NCI-H2081 treated with DMSO at 0.1 percent for 48 hours (cell line): ENCODE data around the gene ADGRG3.
A peak's percentile ranks its signal among the peaks of the same experiment; 100 is the strongest.
"Not testable (repeated sequence)": the region's sequence is repeated elsewhere in the genome, so short reads cannot be mapped to it uniquely, and the experiment has no call there.

Experiments used
- DNase-seq: peaks from one replicate; lab custom pipeline; 2025; lab: John Stamatoyannopoulos, UW

The ADGRG3 gene

DNA sequence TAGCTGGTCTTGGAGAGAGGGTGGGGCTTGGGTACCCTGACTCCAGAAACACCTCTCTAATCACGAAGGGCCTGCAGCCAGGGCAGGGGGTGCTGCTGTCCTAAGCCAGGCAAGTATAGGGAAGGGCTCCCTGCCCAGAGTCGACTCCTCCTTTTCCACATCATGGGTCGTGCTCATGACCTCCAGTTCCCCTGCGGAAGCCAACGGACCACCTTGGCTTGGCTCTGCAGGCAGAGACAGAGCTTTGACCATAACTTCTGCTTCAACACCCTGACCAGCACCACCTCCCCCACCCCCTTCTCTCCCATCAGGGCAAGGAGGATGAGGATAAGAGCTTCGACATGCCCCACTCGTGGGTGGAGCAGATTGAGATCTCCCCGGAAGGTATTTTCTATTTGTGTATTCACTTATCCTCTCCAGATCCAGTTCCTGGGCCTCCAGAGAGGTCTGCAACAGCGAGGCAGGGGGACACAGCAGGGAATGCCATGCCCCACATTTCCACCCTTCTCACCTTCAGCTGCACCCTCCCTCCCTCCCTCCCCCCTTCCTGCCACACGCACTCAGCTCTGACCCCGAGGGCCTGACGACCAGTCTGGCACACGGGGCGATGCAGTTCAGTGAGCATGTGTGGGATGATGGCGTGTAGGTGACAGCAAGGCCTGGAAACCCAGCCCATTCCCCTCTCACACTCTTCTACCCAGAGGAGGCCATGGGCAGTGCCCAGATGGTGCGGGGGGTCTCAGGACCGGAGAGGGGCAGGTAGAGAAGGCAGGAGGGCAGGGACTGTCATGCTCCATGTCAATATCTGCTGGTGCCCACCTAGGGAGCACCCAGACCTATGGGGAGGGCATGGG, 53.5 kb downstream of the ADGRG3 start:
- DNase-seq, result no peak

DNA sequence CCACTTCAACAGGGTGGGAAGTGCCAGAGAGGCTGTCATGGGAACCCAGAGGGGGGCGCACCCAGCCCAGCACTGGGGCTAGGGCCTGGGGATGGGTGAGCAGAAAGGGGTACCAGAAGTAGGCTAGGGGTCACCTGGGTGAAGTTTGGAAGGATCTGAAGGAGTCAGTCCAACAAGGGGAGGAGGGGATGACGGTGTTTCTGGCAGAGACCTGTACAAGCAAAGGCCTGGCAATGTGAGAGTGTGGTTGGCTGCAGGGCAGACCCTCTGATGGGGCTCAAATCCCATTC, 54.0 kb downstream of the ADGRG3 start:
- no peak for DNase-seq

- DNase-seq, result no peak
These were observed 54.5 kb downstream of the ADGRG3 start for GRCh38 chr16:57722651-57723050.

DNA sequence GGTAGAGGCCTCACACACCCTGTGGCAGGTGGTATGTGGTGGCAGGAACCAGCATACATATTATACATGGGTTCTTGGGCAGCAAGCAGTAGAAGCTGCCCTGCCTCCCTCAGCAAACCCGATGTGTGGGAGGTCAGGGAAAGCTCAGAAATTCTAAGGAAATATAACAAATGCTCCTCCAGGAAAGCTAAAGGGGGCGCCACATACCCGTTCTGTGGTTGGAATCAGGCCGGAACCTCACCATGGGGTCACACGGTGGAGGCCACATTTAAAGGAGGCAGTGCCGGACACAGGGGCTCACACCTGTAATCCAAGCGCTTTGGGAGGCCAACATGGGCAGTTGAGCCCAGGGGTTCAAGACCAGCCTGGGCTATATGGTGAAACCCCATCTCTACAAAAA, 55.1 kb downstream of the ADGRG3 start:
- no peak for DNase-seq

DNA sequence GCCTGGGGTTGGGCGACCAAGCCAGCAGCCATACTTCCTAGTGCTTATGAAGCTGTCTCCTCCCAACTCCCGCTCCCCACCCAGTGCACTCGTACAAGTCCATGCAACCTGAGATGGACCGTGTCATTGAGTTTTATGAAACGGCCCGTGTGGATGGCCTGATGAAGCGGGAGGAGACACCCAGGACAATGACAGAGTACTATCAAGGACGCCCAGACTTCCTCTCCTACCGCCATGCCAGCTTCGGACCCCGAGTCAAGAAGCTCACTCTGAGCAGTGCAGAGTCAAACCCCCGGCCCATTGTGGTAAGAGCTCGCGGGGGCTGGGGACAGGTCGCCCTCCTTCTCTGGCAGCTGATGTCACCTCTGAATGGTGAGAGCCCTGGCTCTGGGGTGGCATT, 56.4 kb downstream of the ADGRG3 start:
- DNase-seq, result no peak

DNA sequence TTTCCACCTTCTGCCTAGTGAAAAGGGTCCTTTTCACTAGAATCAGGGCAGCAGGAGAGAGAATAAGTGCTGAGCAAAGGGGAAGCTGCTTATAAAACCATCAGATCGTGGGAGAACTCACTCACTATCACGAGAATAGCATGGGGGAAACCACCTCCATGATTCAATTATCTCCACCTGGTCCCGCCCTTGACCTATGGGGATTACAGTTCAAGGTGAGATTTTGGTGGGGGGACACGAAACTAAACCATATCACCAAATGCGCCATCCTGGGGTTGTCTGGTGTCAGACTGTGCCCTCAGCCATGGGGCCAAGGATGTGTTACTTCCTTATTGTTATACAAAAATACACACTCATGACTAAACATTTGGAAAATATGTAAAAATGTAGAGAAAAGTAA, 57.0 kb downstream of the ADGRG3 start:
- no peak for DNase-seq

DNA sequence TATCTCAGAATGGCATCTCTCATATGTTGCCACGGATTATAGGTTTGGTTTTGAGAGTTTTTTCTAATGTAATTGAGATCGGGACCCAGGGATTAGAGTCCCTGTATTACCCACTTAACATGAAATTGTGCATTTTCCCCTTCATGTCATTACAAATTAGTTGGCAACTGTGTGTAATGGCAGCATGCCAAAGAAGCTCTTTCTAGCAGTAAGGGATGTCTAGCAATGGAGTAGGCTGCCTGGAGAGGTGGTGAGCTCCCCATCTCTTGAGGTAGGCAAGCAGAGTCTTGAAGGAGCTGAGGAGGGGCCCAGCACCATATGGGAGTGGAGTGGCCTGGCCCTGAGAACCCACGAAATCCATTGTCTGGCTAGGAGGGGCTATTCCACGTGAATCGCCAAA, 57.4 kb downstream of the ADGRG3 start:
- DNase-seq, result no peak

DNA sequence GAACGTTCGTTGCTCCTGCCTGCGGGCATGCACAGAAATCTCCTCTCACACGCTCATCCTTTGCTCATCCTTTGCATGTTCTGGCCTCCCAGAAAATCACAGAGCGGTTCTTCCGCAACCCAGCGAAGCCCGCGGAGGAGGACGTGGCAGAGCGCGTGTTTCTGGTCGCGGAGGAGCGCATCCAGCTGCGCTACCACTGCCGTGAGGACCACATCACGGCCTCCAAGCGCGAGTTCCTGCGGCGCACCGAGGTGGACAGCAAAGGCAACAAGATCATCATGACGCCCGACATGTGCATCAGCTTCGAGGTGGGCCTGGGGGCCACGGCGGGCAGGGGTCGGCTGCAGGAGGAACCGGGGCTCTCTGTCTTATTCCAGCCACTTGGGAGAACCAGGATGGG, 57.9 kb downstream of the ADGRG3 start:
- no peak for DNase-seq

GRCh38 chr16:57726433-57726947, 58.4 kb downstream of the ADGRG3 start:
- DNase-seq, result no peak

GRCh38 chr16:57727610-57728009, 59.5 kb downstream of the ADGRG3 start:
- DNase-seq, result no peak

GRCh38 chr16:57728336-57729181, 60.5 kb downstream of the ADGRG3 start:
- no peak for DNase-seq

DNA sequence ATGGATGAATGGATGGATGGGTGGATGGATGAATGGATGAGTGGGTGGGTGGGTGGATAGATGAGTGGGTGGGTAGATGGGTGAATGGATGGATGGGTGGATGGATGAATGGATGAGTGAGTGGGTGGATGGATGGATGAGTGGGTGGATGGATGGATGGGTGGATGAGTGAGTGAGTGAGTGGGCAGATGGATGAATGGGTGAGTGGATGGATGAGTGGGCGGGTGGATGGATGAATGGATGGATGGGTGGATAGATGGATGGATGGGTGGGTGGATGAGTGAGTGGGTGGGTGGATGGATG, 61.0 kb downstream of the ADGRG3 start:
- DNase-seq, result no peak

DNA sequence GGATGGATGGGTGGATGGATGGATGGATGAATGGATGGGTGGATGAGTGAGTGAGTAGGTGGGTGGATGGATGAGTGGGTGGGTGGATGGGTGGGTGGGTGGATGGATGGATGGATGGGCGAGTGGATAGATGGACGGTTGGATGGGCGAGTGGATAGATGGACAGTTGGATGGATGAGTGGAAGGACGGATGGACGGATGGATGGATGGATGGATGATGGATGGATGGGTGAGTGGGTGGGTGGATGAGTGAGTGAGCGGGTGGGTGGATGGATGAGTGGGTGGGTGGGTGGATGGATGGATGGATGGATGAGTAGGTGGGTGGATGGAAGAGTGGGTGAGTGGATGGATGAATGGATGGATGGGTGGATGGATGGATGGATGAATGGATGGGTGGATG, 61.7 kb downstream of the ADGRG3 start:
- not testable (repeated sequence) for DNase-seq

GRCh38 chr16:57730771-57731730, 62.9 kb downstream of the ADGRG3 start:
- no peak for DNase-seq

DNA sequence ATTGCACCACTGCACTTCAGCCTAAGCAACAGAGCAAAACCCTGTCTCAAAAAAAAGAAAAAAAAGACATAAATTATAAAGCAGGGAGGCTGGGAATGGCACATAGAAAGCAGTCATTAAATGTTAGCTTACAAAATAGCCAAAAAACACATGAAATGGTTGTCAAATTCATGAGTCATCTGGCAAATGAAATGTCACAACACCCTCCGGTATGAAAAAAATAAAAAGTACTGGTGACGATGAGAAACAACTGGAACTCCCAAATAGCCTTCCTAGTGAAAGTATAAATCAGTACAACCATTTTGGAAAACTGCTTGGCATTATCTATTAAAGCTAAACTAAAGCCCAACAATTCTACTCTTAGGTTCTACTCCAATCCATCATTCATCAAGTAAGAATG, 63.9 kb downstream of the ADGRG3 start:
- no peak for DNase-seq

- DNase-seq, result no peak
These were observed 64.6 kb downstream of the ADGRG3 start for GRCh38 chr16:57732714-57733113.

GRCh38 chr16:57734308-57734924, 66.3 kb downstream of the ADGRG3 start:
- DNase-seq, result no peak

GRCh38 chr16:57734925-57735754, 67.0 kb downstream of the ADGRG3 start:
- peak; percentile 97 for DNase-seq

DNA sequence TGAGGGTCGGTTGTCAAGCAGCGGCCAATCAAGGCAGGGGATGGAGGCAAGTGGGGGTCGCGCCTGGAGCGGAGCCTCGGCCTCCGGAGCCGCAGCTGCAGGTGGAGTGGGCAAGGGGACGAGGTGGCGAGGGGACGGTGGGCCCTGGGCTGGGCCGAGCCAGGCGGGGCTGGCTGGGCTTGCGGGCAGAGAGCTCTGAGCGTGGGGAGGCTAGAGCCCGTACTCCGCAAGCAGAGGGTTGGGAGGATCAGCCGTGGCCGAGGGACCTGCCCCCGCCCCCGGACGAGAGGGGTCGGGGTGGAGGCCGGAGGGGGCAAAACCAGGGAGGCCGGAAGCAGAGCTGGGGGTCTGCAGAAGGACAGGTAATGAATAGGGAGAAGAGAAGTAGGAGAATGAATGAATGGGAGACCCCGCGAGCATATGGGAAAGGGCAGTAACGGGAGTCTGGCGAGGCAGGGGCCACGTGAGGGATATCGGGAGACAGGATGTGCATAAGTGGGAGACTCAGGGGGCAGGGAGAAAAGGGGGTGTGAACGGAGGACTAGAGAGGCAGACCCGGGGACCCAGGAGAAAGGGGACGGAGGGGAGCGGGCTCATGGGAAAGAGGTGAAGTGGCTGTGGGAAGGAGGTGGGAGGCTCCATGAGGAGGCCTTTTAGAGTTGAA, 67.8 kb downstream of the ADGRG3 start, which contains the start of gene KATNB1:
Gene KATNB1 (plus strand): TSS at position 16 of the 664 bp plus-strand sequence. CDS start 1,474 bp downstream, outside the sequence.
- DNase-seq, result no peak
